HepG2 (cell line): ENCODE results near the gene REEP2. TPM values are rescaled to one million over a fixed set of nuclear protein-coding genes. Genes with fewer than 3 reads are reported as not detected.

Experiments
- AGO2 ChIP-seq: fragments of 200-400 bp; formaldehyde crosslinking; optimal IDR thresholded peaks from 2 replicates; pipeline ENCODE3; 2017; ENCODE audit warnings: mild to moderate bottlenecking, low read depth, low read length, moderate library complexity
- CENPBD1 ChIP-seq: sonication (generic); formaldehyde crosslinking; IDR thresholded peaks from 2 replicates; pipeline ENCODE4 v1.8.0; 2022; ENCODE audit warnings: missing genetic modification reagents, low read depth, mild to moderate bottlenecking, borderline replicate concordance
- ELF3 ChIP-seq: IDR thresholded peaks from 2 replicates; pipeline ENCODE4 v1.6.1; 2016; ENCODE audit warnings: missing genetic modification reagents, missing compliant biosample characterization
- ETV6 ChIP-seq: sonication (generic); formaldehyde crosslinking; conservative IDR thresholded peaks from 2 replicates; pipeline ENCODE4 v1.4.0; 2020; ENCODE audit warnings: missing genetic modification reagents
- FOXA3 ChIP-seq: IDR thresholded peaks from 2 replicates; pipeline ENCODE4 v1.6.1; 2016; ENCODE audit warnings: missing genetic modification reagents, missing compliant biosample characterization
- FOXK1 ChIP-seq: sonication (generic); formaldehyde crosslinking; IDR thresholded peaks from 2 replicates; pipeline ENCODE4 v1.4.0; 2020; ENCODE audit warnings: low read depth, missing genetic modification reagents, borderline replicate concordance
- FOXM1 ChIP-seq: sonication (generic); formaldehyde crosslinking; IDR thresholded peaks from 2 replicates; pipeline ENCODE4 v1.5.0; 2020; ENCODE audit warnings: missing genetic modification reagents
- HNRNPLL ChIP-seq: fragments of 200-400 bp; formaldehyde crosslinking; IDR thresholded peaks from 2 replicates; pipeline ENCODE4 v1.6.1; 2017; ENCODE audit warnings: mild to moderate bottlenecking, low read depth, low read length; ENCODE audit not compliant: poor library complexity, severe bottlenecking
- KDM1A ChIP-seq: IDR thresholded peaks from 2 replicates; pipeline ENCODE4 v1.6.1; 2016; ENCODE audit warnings: missing compliant biosample characterization
- MEIS2 ChIP-seq: sonication (generic); formaldehyde crosslinking; IDR thresholded peaks from 2 replicates; pipeline ENCODE4 v1.9.0; 2021; ENCODE audit warnings: mild to moderate bottlenecking, missing genetic modification reagents
- MXI1 ChIP-seq: IDR thresholded peaks from 3 replicates; pipeline ENCODE4 v1.6.1; 2012; ENCODE audit warnings: low read depth, low read length, inconsistent platforms, borderline replicate concordance
- MYC ChIP-seq: sonication (generic); formaldehyde crosslinking; IDR thresholded peaks from 2 replicates; pipeline ENCODE4 v1.9.0; 2021; ENCODE audit warnings: missing genetic modification reagents, borderline replicate concordance
- PITX1 ChIP-seq: sonication (generic); formaldehyde crosslinking; IDR thresholded peaks from 2 replicates; pipeline ENCODE4 v1.5.1; 2020; ENCODE audit warnings: mild to moderate bottlenecking, missing genetic modification reagents
- TAF15 ChIP-seq: fragments of 200-400 bp; formaldehyde crosslinking; IDR thresholded peaks from one replicate; pipeline ENCODE4 v1.6.1; 2018; ENCODE audit warnings: mild to moderate bottlenecking, low read depth, low read length; ENCODE audit not compliant: poor library complexity, severe bottlenecking
- YEATS4 ChIP-seq: sonication (generic); formaldehyde crosslinking; IDR thresholded peaks from 2 replicates; pipeline ENCODE4 v1.4.0; 2020; ENCODE audit warnings: missing genetic modification reagents, borderline replicate concordance
- ZGPAT ChIP-seq: IDR thresholded peaks from 2 replicates; pipeline ENCODE4 v1.6.1; 2016; ENCODE audit warnings: mild to moderate bottlenecking
- ZNF20 ChIP-seq: sonication (generic); formaldehyde crosslinking; IDR thresholded peaks from 2 replicates; pipeline ENCODE4 v1.4.0; 2020; ENCODE audit warnings: mild to moderate bottlenecking, moderate library complexity, missing genetic modification reagents
- ZNF468 ChIP-seq: sonication (generic); formaldehyde crosslinking; IDR thresholded peaks from 2 replicates; pipeline ENCODE4 v1.8.0; 2022; ENCODE audit warnings: mild to moderate bottlenecking, moderate library complexity, missing genetic modification reagents
- ZNF740 ChIP-seq: sonication (generic); formaldehyde crosslinking; IDR thresholded peaks from 2 replicates; pipeline ENCODE4 v1.4.0; 2020; ENCODE audit warnings: missing genetic modification reagents
- ZNF776 ChIP-seq: sonication (generic); formaldehyde crosslinking; IDR thresholded peaks from 2 replicates; pipeline ENCODE4 v1.4.0; 2020; ENCODE audit warnings: mild to moderate bottlenecking, missing genetic modification reagents
- ZSCAN30 ChIP-seq: sonication (generic); formaldehyde crosslinking; IDR thresholded peaks from 2 replicates; pipeline ENCODE4 v1.5.0; 2020; ENCODE audit warnings: mild to moderate bottlenecking, missing genetic modification reagents
- ZSCAN31 ChIP-seq: sonication (generic); formaldehyde crosslinking; IDR thresholded peaks from 2 replicates; pipeline ENCODE4 v1.5.0; 2020; ENCODE audit warnings: low read depth, mild to moderate bottlenecking, missing genetic modification reagents
- polyA plus RNA-seq, 8 experiments: library from polyadenylated mRNA; depleted of rRNA in 3 of 8; stranded (reverse) in 7 of 8; unstranded in 1 of 8; fragments of >200 nt; fragmentation: Illumina TruSeq in 4 of 8; extraction: Trizol in 4 of 8; gene quantifications; 2 replicates each; pipeline versions ENCODE4 v1.2.1 to v1.2.3, GENCODE V29; 2011 to 2016; ENCODE audit warnings: low read depth in 4 of 8, missing spikeins in 1 of 8, mixed read lengths in 1 of 8; ENCODE audit not compliant: insufficient read depth in 1 of 8
- total RNA-seq, 5 experiments: library from RNA; depleted of rRNA; stranded (reverse); fragments of >200 nt; fragmentation: Illumina TruSeq; extraction: Trizol; gene quantifications; 2 replicates each; pipeline ENCODE4 v1.2.3, GENCODE V29; 2016; ENCODE audit warnings: low read depth in 1 of 5
- TF ChIP-seq, protein P1 (sequence below): sonication (generic); formaldehyde crosslinking; IDR thresholded peaks from 2 replicates; pipeline ENCODE4 v1.9.0; 2021; ENCODE audit warnings: missing genetic modification reagents, mild to moderate bottlenecking, borderline replicate concordance
- TF ChIP-seq, protein P2 (sequence below): sonication (generic); formaldehyde crosslinking; IDR thresholded peaks from 2 replicates; pipeline ENCODE4 v1.5.0; 2020; ENCODE audit warnings: missing genetic modification reagents
- TF ChIP-seq, protein P3 (sequence below): fragments of 450-650 bp; IDR thresholded peaks from 2 replicates; pipeline ENCODE4 v1.6.1; 2016

Gene REEP2
- total and polyA plus RNA-seq, 2 of the 13 experiments (the other 11 are each of a cell fraction or from before 2014, with no cell fraction given), result 5.3 to 7.8 TPM

DNA sequence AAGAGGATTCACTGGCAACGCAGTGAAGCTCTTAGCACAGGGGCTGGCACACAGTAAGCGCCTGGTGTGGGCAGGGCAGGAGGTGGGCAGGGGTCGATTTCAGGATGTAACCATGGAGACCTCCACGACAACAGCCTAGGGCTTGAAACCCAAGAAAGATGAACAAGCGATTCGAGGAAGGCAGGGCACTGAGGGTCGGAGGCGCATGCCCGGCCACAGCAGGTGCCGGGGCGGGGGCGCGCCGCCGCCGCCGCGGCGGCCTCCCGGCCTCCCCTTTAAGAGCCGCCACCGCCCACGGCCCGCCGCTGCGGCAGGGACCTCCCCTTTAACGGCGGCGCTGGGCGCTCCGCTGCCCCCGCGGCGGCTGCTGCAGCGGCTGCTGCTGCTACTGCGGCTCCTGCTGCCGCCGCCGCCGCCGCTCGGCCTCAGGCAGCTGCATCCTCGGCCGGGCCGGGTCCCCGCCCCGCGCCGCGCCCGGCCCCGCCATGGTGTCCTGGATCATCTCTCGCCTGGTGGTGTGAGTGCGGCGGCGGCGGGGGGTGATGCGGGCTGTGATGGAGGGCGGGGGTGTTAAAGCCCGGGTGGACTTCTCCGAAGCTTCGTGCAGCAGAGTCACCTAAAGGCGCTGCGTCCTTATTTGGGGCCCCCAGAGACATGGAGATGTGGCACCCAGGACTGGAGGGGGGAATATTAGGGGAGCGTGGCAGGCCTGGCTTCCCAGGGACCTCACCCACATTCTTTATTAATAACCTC lies at the start of gene REEP2 (continued):
- TF ChIP-seq ZGPAT (CRISPR knock-in tag), result no peak
- no peak for TF ChIP-seq ZNF776 (CRISPR knock-in tag)
- TF ChIP-seq ZNF740 (CRISPR knock-in tag), result no peak
- TF ChIP-seq MXI1, result peak; percentile 13; the same call in 1 of the 3 replicates
- no peak for TF ChIP-seq CENPBD1 (CRISPR knock-in tag)
- no peak for TF ChIP-seq TAF15
- peak; percentile 34 for TF ChIP-seq HNRNPLL
- TF ChIP-seq FOXA3 (CRISPR knock-in tag), result no peak
- TF ChIP-seq, protein P1, sequence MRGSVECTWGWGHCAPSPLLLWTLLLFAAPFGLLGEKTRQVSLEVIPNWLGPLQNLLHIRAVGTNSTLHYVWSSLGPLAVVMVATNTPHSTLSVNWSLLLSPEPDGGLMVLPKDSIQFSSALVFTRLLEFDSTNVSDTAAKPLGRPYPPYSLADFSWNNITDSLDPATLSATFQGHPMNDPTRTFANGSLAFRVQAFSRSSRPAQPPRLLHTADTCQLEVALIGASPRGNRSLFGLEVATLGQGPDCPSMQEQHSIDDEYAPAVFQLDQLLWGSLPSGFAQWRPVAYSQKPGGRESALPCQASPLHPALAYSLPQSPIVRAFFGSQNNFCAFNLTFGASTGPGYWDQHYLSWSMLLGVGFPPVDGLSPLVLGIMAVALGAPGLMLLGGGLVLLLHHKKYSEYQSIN (CRISPR knock-in tag), result no peak
- TF ChIP-seq MEIS2 (CRISPR knock-in tag), result 0 out of 2 replicates have a peak, but pooled peaks have one; percentile 39
- TF ChIP-seq ETV6 (CRISPR knock-in tag), result no peak
- no peak for TF ChIP-seq ZSCAN31 (CRISPR knock-in tag)
- no peak for TF ChIP-seq PITX1
- TF ChIP-seq MYC (CRISPR knock-in tag), result 0 out of 2 replicates have a peak, but pooled peaks have one; percentile 19
- no peak for TF ChIP-seq ZNF20 (CRISPR knock-in tag)
- TF ChIP-seq FOXM1 (CRISPR knock-in tag), result no peak
- TF ChIP-seq, protein P2, sequence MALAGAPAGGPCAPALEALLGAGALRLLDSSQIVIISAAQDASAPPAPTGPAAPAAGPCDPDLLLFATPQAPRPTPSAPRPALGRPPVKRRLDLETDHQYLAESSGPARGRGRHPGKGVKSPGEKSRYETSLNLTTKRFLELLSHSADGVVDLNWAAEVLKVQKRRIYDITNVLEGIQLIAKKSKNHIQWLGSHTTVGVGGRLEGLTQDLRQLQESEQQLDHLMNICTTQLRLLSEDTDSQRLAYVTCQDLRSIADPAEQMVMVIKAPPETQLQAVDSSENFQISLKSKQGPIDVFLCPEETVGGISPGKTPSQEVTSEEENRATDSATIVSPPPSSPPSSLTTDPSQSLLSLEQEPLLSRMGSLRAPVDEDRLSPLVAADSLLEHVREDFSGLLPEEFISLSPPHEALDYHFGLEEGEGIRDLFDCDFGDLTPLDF (CRISPR knock-in tag), result no peak
- TF ChIP-seq ELF3 (CRISPR knock-in tag), result no peak
- TF ChIP-seq AGO2, result peak; percentile 21
- no peak for TF ChIP-seq FOXK1 (CRISPR knock-in tag)
- no peak for TF ChIP-seq ZSCAN30 (CRISPR knock-in tag)
- TF ChIP-seq YEATS4, result peak; percentile 35; the same call in 1 of the 2 replicates
- TF ChIP-seq ZNF468 (CRISPR knock-in tag), result no peak
- TF ChIP-seq, protein P3, sequence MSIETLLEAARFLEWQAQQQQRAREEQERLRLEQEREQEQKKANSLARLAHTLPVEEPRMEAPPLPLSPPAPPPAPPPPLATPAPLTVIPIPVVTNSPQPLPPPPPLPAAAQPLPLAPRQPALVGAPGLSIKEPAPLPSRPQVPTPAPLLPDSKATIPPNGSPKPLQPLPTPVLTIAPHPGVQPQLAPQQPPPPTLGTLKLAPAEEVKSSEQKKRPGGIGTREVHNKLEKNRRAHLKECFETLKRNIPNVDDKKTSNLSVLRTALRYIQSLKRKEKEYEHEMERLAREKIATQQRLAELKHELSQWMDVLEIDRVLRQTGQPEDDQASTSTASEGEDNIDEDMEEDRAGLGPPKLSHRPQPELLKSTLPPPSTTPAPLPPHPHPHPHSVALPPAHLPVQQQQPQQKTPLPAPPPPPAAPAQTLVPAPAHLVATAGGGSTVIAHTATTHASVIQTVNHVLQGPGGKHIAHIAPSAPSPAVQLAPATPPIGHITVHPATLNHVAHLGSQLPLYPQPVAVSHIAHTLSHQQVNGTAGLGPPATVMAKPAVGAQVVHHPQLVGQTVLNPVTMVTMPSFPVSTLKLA, result no peak
- TF ChIP-seq KDM1A (CRISPR knock-in tag), result no peak
